Loucy (cell line): Measurements from ENCODE around the gene BTG4.

Source experiments
- H2AFZ ChIP-seq: fragments of 200-600 bp; sonication (generic); 2 replicates; pipeline ENCODE4 v1.6.0; 2016; ENCODE audit warnings: antibody characterized with exemption, mild to moderate bottlenecking, low read length, moderate library complexity
- H3F3A ChIP-seq: fragments of 200-600 bp; 2 replicates; pipeline ENCODE4 v1.6.0; 2016; ENCODE audit warnings: antibody characterized with exemption, low read depth, mild to moderate bottlenecking
- H3K27me3 ChIP-seq: fragments of 200-600 bp; sonication (generic); 2 replicates; pipeline ENCODE4 v1.6.1; 2014; ENCODE audit warnings: low read length, mild to moderate bottlenecking; ENCODE audit not compliant: insufficient read depth, poor library complexity, severe bottlenecking
- H3K36me3 ChIP-seq: fragments of 200-600 bp; sonication (generic); 2 replicates; pipeline ENCODE4 v1.6.1; 2016; ENCODE audit warnings: low read length; ENCODE audit not compliant: insufficient read depth
- H3K4me1 ChIP-seq: fragments of 200-600 bp; sonication (generic); 2 replicates; pipeline ENCODE4 v1.5.1; 2014; ENCODE audit warnings: low read length, mild to moderate bottlenecking; ENCODE audit not compliant: insufficient read depth, poor library complexity, severe bottlenecking
- H3K4me2 ChIP-seq: fragments of 200-600 bp; sonication (generic); 2 replicates; pipeline ENCODE4 v1.6.0; 2014; ENCODE audit warnings: antibody characterized with exemption, low read length, low read depth, mild to moderate bottlenecking; ENCODE audit not compliant: poor library complexity, severe bottlenecking
- H3K4me3 ChIP-seq: fragments of 200-600 bp; sonication (generic); 2 replicates; pipeline ENCODE4 v1.5.1; 2014; ENCODE audit warnings: low read length, mild to moderate bottlenecking, mixed read lengths; ENCODE audit not compliant: poor library complexity, severe bottlenecking
- H3K79me2 ChIP-seq: fragments of 200-600 bp; sonication (generic); 2 replicates; pipeline ENCODE4 v1.6.1; 2014; ENCODE audit warnings: low read length; ENCODE audit not compliant: insufficient read depth
- H3K9ac ChIP-seq: fragments of 200-600 bp; sonication (generic); 2 replicates; pipeline ENCODE4 v1.6.0; 2014; ENCODE audit warnings: mild to moderate bottlenecking, low read depth, low read length, moderate library complexity; ENCODE audit not compliant: poor library complexity, severe bottlenecking
- H3K9me2 ChIP-seq: fragments of 200-600 bp; sonication (generic); replicated peaks from 2 replicates; pipeline ENCODE4 v1.6.1; 2016; ENCODE audit warnings: low read depth, low read length, mixed read lengths
- H3K9me3 ChIP-seq: fragments of 200-600 bp; sonication (generic); 2 replicates; pipeline ENCODE4 v1.6.1; 2014; ENCODE audit warnings: mild to moderate bottlenecking, antibody characterized with exemption, low read length, low read depth; ENCODE audit not compliant: insufficient read depth
- H4K20me1 ChIP-seq: fragments of 200-600 bp; sonication (generic); 2 replicates; pipeline ENCODE4 v1.6.0; 2014; ENCODE audit warnings: antibody characterized with exemption, low read length, mild to moderate bottlenecking; ENCODE audit not compliant: insufficient read depth, poor library complexity, severe bottlenecking
- CTCF ChIP-seq: fragments of 200-600 bp; sonication (generic); conservative IDR thresholded peaks from 2 replicates; pipeline ENCODE4 v1.5.1; 2014; ENCODE audit warnings: mild to moderate bottlenecking, antibody characterized with exemption, low read length
- EZH2phosphoT487 ChIP-seq: fragments of 200-600 bp; IDR thresholded peaks from 2 replicates; pipeline ENCODE4 v1.6.1; 2018; ENCODE audit warnings: antibody characterized with exemption, mild to moderate bottlenecking, moderate library complexity, borderline replicate concordance

Gene BTG4

DNA sequence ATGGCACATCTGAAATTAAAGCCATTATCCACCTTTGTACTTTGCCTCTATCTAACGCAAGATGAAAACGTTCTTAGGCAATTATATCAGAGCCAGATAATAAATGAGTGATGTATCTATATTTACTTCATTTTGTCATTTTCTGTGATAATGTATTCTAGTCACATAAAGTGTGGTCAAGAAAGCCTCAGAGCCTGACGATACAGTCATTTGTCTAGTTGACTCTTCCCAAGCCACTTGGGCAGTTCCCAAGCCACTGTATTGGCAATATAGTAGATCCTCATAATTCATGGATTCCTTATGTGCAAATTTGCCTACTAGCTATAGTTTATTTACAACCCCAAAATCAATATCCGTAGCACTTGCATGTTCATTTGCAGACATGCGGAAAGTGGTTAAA lies 10.2 kb upstream of the BTG4 start:
- Histone ChIP-seq H3K9ac (no peak overlapping the region), H3K9me2 (no peaks in the 10 kb centered on the region), H4K20me1 (no peaks in the 10 kb centered on the region), H3K4me2 (no peak overlapping the region), H3K36me3 (no peaks in the 10 kb centered on the region), H3K4me3 (no peak overlapping the region), H3F3A (no peaks in the 10 kb centered on the region), H3K4me1 (peaks cover 16% of the 10 kb centered on the region), H3K27me3 (no peaks in the 10 kb centered on the region), H2AFZ (no peak overlapping the region), H3K79me2 (no peaks in the 10 kb centered on the region), H3K9me3 (no peaks in the 10 kb centered on the region)
- TF ChIP-seq CTCF (no peak), EZH2phosphoT487 (no peak)

GRCh38 chr11:111521135-111521534 lies 8.9 kb upstream of the BTG4 start:
- Histone ChIP-seq H3K36me3 (no peaks in the 10 kb centered on the region), H3F3A (no peaks in the 10 kb centered on the region), H3K4me3 (no peak overlapping the region), H3K4me2 (no peak overlapping the region), H3K79me2 (no peaks in the 10 kb centered on the region), H3K9me2 (no peaks in the 10 kb centered on the region), H3K9ac (no peak overlapping the region), H3K27me3 (no peaks in the 10 kb centered on the region), H2AFZ (no peak overlapping the region), H4K20me1 (no peaks in the 10 kb centered on the region), H3K9me3 (no peaks in the 10 kb centered on the region), H3K4me1 (peaks cover 10% of the 10 kb centered on the region)
- TF ChIP-seq EZH2phosphoT487 (no peak), CTCF (no peak)

- H3K4me1 ChIP-seq = peaks cover 7% of the 10 kb centered on the region
- H3K4me2 ChIP-seq = no peak overlapping the region
- H3K27me3 ChIP-seq = no peaks in the 10 kb centered on the region
Measured at GRCh38 chr11:111520560-111520959, 8.4 kb upstream of the BTG4 start.

More at GRCh38 chr11:111520560-111520959, 8.4 kb upstream of the BTG4 start:
- Histone ChIP-seq H3K9me2 (no peaks in the 10 kb centered on the region), H3F3A (no peaks in the 10 kb centered on the region), H3K4me3 (no peak overlapping the region), H3K9me3 (no peaks in the 10 kb centered on the region), H3K9ac (no peak overlapping the region), H2AFZ (no peak overlapping the region), H3K36me3 (no peaks in the 10 kb centered on the region), H3K79me2 (no peaks in the 10 kb centered on the region), H4K20me1 (no peaks in the 10 kb centered on the region)
- no peak for TF ChIP-seq EZH2phosphoT487
- no peak for TF ChIP-seq CTCF
